ENCODE data around the gene SH2D4B.
A peak's percentile ranks its signal among the peaks of the same experiment; 100 is the strongest.

- TF ChIP-seq CTCF (conservative IDR thresholded peaks at IDR 0.05; ENCODE audit: low read depth, low read length), result peak; percentile 61
- TF ChIP-seq EZH2 (IDR thresholded peaks at IDR 0.05; ENCODE audit: low read length, unreplicated experiment), result no peak
These were observed 61.7 kb downstream of the SH2D4B start for GRCh38 chr10:80599424-80599847.

Measured in PC-3 (cell line).